ENCODE results near the gene DPP3.

DNA sequence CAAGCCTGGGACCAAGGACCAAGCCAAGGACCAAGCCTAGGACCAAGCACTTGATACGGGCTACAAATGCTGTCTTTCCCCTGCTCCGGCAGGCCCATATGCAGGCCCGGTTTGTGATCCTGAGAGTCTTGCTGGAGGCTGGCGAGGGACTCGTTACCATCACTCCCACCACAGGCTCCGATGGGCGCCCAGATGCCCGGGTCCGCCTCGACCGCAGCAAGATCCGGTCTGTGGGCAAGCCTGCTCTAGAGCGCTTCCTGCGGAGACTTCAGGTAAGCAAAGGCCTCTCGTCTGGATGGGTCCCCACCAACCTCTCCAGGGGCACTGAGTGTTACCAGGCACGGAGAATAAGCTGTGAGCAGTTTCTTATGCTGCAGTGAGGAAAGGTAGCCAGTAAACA is 17.0 kb downstream of the DPP3 start:
- TF ChIP-seq, protein P1, sequence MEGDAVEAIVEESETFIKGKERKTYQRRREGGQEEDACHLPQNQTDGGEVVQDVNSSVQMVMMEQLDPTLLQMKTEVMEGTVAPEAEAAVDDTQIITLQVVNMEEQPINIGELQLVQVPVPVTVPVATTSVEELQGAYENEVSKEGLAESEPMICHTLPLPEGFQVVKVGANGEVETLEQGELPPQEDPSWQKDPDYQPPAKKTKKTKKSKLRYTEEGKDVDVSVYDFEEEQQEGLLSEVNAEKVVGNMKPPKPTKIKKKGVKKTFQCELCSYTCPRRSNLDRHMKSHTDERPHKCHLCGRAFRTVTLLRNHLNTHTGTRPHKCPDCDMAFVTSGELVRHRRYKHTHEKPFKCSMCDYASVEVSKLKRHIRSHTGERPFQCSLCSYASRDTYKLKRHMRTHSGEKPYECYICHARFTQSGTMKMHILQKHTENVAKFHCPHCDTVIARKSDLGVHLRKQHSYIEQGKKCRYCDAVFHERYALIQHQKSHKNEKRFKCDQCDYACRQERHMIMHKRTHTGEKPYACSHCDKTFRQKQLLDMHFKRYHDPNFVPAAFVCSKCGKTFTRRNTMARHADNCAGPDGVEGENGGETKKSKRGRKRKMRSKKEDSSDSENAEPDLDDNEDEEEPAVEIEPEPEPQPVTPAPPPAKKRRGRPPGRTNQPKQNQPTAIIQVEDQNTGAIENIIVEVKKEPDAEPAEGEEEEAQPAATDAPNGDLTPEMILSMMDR (IDR thresholded peaks at IDR 0.05), result no peak
- no peak for TF ChIP-seq EZH2 (IDR thresholded peaks at IDR 0.05; ENCODE audit: borderline replicate concordance, insufficient read depth, low read depth, low read length, poor library complexity, severe bottlenecking)

Data from B cell (primary cell).